ENCODE results near the gene DES.

DNA sequence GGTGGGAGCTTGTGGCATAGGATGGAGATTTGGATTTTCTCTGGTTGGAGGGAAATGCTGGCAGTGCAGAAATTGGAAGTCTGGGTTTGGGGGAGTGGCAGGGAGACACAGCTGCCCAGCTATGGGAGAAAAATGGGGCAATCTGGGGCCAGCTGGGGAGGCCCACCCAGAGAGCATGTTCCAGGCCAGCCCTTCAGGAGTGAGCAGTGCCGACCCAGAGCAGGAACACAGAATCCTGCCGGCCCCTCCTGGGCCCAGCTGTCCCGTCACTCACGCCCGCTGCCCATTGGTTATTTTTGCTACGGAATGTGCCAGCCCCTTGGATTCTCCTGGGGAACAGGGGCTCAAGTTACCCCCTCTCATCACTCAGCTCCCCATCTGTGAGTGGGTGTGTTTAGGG, 21.3 kb downstream of the DES start:
- TF ChIP-seq, protein P1, sequence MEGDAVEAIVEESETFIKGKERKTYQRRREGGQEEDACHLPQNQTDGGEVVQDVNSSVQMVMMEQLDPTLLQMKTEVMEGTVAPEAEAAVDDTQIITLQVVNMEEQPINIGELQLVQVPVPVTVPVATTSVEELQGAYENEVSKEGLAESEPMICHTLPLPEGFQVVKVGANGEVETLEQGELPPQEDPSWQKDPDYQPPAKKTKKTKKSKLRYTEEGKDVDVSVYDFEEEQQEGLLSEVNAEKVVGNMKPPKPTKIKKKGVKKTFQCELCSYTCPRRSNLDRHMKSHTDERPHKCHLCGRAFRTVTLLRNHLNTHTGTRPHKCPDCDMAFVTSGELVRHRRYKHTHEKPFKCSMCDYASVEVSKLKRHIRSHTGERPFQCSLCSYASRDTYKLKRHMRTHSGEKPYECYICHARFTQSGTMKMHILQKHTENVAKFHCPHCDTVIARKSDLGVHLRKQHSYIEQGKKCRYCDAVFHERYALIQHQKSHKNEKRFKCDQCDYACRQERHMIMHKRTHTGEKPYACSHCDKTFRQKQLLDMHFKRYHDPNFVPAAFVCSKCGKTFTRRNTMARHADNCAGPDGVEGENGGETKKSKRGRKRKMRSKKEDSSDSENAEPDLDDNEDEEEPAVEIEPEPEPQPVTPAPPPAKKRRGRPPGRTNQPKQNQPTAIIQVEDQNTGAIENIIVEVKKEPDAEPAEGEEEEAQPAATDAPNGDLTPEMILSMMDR (IDR thresholded peaks at IDR 0.05; ENCODE audit: poor library complexity, severe bottlenecking) = no peak
- no peak for TF ChIP-seq EZH2 (IDR thresholded peaks at IDR 0.05; ENCODE audit: borderline replicate concordance, insufficient read depth, low read length, poor library complexity, severe bottlenecking)
- TF ChIP-seq POLR2AphosphoS5 (IDR thresholded peaks at IDR 0.05) = no peak
- no peak for TF ChIP-seq EP300 (conservative IDR thresholded peaks at IDR 0.05; ENCODE audit: poor library complexity, severe bottlenecking)
- no peak for TF ChIP-seq TAF1 (IDR thresholded peaks at IDR 0.05; ENCODE audit: low read depth)
